Measurements from ENCODE around the gene HIBCH. TPM values are rescaled to one million over a fixed set of nuclear protein-coding genes. Genes with fewer than 3 reads are reported as not detected.

The HIBCH gene
- total RNA-seq, 1 experiment from 2014 or later: 21.7 TPM

DNA sequence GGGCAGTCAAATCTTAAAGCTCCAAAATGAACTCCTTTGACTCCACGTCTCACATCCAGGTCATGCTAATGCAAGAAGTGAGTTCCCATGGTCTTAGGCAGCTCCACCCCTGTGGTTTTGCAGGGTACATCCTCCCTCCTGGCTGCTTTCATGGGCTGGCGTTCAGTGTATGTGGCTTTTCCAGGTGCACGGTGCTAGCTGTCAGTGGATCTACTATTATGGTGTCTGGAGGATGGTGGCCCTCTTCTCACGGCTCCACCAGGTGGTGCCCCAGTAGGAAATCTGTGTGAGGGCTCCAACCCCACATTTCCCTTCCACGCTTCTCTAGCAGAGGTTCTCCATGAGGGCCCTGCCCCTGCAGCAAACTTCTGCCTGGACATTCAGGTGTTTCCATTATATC, 151.9 kb downstream of the HIBCH start:
- Histone ChIP-seq H3K4me3 (ENCODE audit: low read depth in 2 of 2, low read length in 2 of 2) (no peak overlapping the region), H3K27me3 (ENCODE audit: control insufficient read depth, insufficient read depth, low read length) (no peaks in the 10 kb centered on the region), H3K27ac (ENCODE audit: low read length) (no peak overlapping the region), H3K4me1 (ENCODE audit: control insufficient read depth, insufficient read depth, low read length) (no peaks in the 10 kb centered on the region), H3K9me3 (ENCODE audit: control insufficient read depth, insufficient read depth, low read depth, low read length) (no peaks in the 10 kb centered on the region), H3K36me3 (ENCODE audit: control insufficient read depth, insufficient read depth, low read length) (no peaks in the 10 kb centered on the region)
- intact Hi-C loops (cut with micrococcal nuclease; ENCODE audit: unreplicated experiment) (no loop called here), in situ Hi-C loops (cut with HindIII; ENCODE audit: low pct_unique_long_range_greater_than_20kb, low sequenced_read_pairs) (no loop called here)
- no peak for DNase-seq (ENCODE audit: low read depth, low spot score)
- ChIA-PET POLR2A (no interaction called here), CTCF (no interaction called here)
- ATAC-seq: no peak
- TF ChIP-seq CTCF (IDR thresholded peaks at IDR 0.05): no peak
- no peak for TF ChIP-seq TCF7L2 (IDR thresholded peaks at IDR 0.05; ENCODE audit: low read depth, low read length)
- no peak for TF ChIP-seq POLR2AphosphoS5 (IDR thresholded peaks at IDR 0.05; ENCODE audit: low read depth, low read length)
- TF ChIP-seq, protein P1, sequence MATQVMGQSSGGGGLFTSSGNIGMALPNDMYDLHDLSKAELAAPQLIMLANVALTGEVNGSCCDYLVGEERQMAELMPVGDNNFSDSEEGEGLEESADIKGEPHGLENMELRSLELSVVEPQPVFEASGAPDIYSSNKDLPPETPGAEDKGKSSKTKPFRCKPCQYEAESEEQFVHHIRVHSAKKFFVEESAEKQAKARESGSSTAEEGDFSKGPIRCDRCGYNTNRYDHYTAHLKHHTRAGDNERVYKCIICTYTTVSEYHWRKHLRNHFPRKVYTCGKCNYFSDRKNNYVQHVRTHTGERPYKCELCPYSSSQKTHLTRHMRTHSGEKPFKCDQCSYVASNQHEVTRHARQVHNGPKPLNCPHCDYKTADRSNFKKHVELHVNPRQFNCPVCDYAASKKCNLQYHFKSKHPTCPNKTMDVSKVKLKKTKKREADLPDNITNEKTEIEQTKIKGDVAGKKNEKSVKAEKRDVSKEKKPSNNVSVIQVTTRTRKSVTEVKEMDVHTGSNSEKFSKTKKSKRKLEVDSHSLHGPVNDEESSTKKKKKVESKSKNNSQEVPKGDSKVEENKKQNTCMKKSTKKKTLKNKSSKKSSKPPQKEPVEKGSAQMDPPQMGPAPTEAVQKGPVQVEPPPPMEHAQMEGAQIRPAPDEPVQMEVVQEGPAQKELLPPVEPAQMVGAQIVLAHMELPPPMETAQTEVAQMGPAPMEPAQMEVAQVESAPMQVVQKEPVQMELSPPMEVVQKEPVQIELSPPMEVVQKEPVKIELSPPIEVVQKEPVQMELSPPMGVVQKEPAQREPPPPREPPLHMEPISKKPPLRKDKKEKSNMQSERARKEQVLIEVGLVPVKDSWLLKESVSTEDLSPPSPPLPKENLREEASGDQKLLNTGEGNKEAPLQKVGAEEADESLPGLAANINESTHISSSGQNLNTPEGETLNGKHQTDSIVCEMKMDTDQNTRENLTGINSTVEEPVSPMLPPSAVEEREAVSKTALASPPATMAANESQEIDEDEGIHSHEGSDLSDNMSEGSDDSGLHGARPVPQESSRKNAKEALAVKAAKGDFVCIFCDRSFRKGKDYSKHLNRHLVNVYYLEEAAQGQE (IDR thresholded peaks at IDR 0.05; ENCODE audit: insufficient read depth in 1 of 2, low read depth in 2 of 2, low read length in 1 of 2): no peak
- TF ChIP-seq SIN3A (IDR thresholded peaks at IDR 0.05; ENCODE audit: borderline replicate concordance, insufficient read depth, low read depth, low read length): no peak
- BruUV-seq (replicated peaks): no TSS peak

DNA sequence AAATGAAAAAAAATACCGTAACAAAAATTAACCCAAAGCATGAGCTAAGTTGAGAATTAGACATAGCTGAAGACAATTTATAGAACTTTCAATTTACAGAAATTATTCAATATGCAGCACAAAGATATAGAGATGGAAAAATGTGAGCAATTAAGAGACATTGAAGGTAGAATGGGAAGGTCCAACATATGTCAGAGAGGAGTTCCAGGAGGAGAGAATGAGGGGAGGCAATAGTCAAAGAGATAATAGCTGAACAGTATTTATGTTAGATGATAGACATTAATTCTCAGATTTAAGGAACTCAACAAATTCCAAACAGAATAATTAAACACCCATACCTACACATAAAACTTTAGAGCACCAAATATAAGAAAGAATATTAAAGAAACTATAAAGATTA, 154.1 kb downstream of the HIBCH start:
- no peaks in the 10 kb centered on the region for H3K27me3 ChIP-seq (ENCODE audit: control insufficient read depth, insufficient read depth, low read length)
- H3K4me1 ChIP-seq (ENCODE audit: control insufficient read depth, insufficient read depth, low read length): no peaks in the 10 kb centered on the region
- H3K36me3 ChIP-seq (ENCODE audit: control insufficient read depth, insufficient read depth, low read length): no peaks in the 10 kb centered on the region
- in situ Hi-C loops (cut with HindIII; ENCODE audit: low pct_unique_long_range_greater_than_20kb, low sequenced_read_pairs) (no loop called here), intact Hi-C loops (cut with micrococcal nuclease; ENCODE audit: unreplicated experiment) (no loop called here)
- no peaks in the 10 kb centered on the region for H3K9me3 ChIP-seq (ENCODE audit: control insufficient read depth, insufficient read depth, low read depth, low read length)
- ATAC-seq (no peak), DNase-seq (ENCODE audit: low read depth, low spot score) (no peak)
- no peak overlapping the region for H3K4me3 ChIP-seq (ENCODE audit: low read depth in 2 of 2, low read length in 2 of 2)
- no peak overlapping the region for H3K27ac ChIP-seq (ENCODE audit: low read length)
- ChIA-PET CTCF (no interaction called here), POLR2A (no interaction called here)
- TF ChIP-seq, protein P1 (IDR thresholded peaks at IDR 0.05; ENCODE audit: insufficient read depth in 1 of 2, low read depth in 2 of 2, low read length in 1 of 2): no peak
- no peak for TF ChIP-seq CTCF (IDR thresholded peaks at IDR 0.05)
- no TSS peak for BruUV-seq (replicated peaks)
